NCI-H2171 treated with DMSO at 0.1 percent for 48 hours (cell line): ENCODE measurements around the gene TMEM178B.
A peak's percentile ranks its signal among the peaks of the same experiment; 100 is the strongest.

ENCODE experiments used
- DNase-seq: peaks from one replicate; lab custom pipeline; 2025; lab: John Stamatoyannopoulos, UW

Gene TMEM178B

DNA sequence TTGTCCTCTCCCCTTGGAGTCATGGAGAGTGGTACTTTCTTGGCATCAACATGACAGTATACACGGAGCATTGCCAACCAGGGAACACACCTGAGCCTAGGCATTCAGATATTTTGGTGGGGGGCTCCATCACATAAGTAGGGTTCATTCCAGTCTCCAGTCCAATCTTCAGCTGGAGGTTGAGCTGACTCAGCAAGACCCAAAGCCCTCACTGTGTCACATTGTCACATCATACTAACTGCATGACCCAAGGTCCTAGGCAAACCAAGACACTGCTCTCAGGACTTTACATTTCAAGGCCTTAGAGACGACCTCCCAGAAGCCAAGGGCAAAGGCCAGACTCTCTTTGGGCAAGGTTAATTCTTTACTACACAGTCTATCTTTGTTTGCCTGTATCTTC lies 190.1 kb downstream of the TMEM178B start:
- no peak for DNase-seq

DNA sequence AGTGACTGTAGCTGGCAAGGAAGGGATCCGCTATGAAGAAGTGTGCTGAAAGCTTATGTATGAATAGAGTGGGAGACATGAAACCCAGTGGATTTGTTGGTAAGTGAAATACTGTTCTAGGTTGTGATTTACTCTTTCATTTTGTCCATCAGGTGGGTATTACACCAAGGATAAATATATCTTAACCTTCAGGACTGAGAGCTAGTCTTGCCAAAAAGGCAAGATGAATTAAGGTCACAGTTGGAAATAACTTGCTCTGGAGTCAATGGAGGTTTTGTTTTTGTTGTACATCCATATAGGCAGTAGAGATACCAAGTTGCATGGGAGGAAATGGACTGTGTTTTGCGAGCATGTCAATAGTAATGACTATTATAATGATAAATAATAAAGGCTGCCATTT lies 190.6 kb downstream of the TMEM178B start:
- DNase-seq, result no peak

DNA sequence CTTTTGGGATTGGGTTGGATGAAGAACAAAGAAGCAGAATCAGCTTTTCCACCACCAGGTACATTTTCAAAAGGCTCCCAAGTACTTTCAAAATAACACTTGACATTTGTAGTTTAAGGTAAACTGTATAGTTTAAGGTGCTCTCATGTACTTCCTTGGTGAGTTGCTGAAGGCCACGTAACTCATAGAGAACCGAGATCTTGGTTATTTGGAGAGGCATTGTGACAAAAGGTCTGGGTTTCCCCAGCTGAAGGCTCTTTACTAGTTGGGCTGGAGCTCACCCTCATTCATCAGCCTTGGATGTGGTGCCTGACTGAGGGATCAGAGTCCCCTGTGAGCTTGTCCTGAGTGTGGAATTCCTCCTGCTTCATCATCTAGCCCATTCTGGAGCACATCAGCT lies 191.8 kb downstream of the TMEM178B start:
- DNase-seq, result no peak

DNA sequence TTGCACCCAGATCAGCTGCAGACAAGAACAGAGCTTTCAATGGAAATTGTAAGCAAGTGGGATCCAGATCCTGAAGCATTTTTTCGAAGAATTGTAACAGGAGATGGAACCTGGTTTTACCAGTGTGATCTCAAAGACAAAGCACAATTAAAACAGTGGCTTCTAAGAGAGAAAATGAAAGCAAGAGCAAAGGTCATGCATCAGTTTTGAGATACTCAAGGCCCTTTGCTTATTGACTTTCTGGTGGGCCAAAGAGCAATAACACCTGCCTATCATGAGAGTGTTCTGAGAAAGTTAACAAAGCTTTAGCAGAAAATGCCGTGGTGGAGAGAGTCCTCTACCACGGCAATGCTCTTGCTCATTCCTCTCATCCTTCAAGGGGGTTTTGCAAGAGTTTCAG lies 194.8 kb downstream of the TMEM178B start:
- DNase-seq, result no peak

DNA sequence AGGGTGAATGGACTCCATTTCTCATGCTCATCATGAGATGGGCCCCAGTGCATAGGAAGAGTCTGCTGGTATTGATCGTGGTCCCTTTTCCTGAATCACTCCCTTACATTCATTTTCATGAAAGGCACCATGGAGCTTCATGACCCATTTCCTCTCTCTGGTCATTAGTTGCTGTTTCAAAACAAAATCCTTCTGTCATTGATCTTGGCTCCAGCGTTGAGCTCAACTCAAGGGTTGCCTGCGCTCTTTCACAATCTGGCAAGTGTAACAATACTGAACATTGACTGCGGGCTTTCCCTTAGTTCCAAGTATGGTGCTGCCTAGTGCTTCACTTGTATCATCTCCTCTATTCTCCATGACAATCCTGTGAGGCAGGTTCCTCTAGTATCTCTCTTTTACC lies 197.6 kb downstream of the TMEM178B start:
- DNase-seq, result no peak

DNA sequence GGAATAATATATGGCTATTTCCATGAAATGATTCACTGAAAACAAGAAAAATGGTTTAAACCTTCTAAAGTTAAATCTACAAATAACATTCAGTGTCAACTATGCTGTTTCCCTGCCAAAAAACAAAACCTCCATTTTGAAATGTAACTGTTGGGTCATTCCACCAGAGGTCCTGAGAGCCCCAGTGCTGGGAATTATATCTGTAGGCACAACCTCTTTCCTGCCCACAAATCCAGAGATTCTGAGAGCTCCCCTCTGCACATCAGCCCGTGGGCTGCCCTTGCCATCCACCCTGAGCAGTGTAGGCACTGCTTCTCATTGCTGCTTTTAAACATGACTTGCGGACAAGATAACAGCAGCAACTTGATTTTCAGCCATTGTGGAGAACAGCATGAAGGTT lies 198.6 kb downstream of the TMEM178B start:
- DNase-seq, result no peak

DNA sequence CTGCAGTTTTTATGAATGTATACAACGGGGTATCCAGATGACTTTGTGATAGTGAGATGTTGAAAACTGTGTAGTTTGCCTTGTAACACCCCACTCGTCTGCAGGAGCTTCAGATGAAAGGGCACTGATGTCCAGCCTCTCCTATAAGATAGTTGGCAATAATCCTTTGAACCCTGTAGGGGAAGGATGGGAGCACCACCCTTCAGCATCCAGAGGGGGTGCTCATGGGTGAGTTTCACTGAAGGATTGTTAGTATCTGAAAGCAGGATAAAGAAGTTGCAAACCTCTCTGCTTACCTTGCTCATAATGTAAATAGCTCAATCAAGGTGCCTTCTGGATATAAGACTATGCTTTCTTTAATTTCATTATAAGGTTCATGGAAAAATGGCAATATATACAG lies 201.5 kb downstream of the TMEM178B start:
- DNase-seq, result no peak

DNA sequence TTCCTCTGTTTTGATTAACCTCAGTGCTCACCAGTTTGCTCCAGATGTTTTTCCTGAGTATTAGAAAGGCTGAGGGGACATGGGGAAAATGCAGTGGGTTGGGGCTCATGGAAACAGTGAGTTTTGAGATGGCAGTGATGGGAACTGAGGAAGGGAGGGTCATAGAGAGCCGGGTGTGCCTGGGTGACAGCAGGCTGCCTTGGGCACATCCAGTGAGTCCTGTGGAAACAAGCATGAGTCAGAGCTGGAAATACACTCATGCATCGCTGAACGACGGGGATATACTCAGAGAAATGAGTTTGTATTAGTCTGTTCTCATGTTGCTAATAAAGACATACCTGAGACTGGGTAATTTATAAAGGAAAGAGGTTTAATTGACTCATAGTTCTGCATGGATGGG lies 202.2 kb downstream of the TMEM178B start:
- no peak for DNase-seq

DNA sequence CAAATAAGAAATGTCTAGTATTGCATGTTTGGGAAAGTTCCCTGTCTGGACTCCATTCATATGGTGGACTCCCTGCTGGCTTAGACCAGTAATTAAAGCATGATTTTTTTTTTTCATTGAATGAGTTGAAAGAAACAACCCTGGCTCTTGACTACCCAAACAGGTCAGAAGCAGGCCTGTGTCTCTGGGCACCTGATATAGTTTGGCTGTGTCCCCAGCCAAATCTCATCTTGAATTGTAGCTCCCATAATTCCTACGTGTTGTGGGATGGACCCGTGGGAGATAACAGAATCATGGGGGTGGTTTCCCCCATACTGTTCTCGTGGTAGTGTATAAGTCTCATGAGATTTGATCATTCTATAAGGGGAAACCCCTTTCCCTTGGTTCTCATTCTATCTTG lies 206.2 kb downstream of the TMEM178B start:
- no peak for DNase-seq

DNA sequence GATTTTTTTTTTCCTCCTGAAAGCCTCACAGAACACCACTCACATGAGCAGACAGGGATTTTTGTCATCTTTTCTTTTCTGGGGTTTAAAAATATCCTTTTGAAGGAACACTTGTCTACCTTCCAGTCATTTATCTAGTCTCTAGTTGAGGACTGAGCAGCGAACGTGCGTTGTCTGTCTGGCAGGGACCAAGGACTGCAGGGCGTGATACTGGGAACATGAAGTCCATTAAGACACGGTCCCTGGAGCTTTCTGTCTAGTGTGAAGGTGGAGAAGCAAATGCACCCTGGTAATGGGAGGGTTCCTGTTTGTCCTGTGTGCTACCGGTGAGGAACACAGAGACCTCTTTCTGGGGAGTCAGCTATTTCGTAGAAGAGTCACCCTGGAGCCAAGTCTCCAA lies 207.4 kb downstream of the TMEM178B start:
- DNase-seq, result no peak

DNA sequence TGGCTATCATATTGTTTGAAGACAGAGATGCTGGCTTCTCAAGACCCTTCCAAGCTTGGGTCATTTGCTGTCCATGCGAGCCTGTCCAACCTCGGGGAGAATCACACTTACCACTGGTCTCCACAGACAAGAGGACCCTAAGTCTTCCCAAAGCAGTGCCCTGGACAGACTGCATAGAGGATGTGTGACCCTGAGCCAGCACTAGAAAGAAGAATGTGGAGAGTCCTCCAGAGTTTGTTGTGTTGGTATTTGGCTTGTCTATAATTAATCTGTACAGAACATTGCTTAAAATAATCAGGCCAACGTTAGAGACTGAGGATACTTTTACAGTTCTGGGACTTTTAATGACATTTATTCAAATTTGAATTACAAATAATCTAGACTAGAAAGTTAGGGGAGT lies 212.7 kb downstream of the TMEM178B start:
- no peak for DNase-seq

DNA sequence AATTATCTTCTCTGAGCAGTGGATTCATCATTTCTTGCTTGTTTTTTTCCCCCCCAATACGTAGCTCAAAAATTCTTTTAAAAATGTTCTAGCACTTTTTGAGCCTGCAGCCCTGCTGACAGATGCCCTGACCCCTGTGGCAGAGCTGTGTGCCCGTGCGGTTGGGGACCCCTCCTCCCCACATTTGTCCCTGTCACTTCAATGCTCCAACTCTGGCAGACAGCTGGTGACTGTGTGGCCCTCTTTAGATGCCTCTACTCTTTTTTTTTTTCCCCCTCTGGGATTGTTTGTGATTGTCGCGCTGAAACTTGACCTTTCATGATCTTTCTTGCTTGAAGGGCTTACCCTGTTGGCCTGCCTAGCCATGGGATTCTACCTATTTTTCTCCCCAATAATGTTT lies 214.1 kb downstream of the TMEM178B start:
- DNase-seq, result peak; percentile 65

DNA sequence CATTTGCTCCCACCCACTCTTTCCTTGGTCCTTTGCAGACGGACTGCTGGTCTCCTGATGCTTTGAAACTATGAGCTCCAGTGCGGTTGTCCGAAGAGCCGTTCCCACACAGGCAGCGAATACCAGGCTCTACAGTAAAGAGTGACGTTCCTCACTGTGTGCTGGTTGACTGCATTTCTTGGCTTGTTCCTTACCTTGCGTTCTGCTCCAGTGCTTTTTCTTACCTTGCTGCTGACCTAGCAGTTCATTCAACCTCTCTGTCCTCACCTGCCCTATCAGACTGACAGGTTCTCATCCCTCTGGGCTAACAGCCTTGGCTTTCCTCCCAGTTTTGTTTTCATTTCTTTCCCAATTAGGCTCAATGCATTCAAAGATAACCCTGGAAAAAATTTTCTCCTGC lies 214.8 kb downstream of the TMEM178B start:
- peak; percentile 72 for DNase-seq

DNA sequence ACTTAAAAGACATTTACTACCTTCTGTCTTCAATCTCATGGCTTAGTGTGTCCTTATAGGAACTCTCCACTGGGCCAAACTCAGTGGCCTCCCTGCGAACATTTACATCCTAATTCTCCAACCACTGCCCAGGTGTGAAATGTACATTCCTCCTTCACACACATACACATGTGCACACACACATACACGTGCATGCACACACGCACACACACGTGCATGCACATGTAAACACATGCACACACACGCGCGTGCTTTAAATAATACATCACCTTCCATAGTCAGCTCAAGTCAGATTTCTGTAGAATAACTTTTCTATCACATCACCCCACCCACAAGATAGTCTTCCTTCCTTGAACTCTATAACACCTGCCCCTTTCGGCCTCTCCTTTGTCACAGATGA lies 216.5 kb downstream of the TMEM178B start:
- DNase-seq, result no peak

DNA sequence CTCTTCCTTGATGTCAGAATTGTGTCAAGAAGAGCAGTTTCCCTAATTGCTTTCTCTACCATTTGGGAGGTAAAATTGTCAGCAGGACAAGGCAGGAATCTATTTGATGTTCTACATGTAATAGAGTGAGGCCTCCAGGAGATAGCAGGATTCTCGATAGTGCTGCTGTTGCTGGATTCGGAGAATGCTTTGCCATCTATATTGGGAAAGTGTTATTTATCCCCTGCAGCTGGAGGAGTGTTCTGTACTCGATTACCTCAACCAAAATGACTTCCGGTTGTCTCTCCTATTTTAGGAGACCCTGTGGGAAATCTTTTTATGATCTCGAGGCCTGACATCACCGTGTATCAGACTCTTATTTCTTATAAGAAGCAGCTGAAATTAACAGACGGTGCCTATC lies 217.1 kb downstream of the TMEM178B start:
- DNase-seq, result no peak

DNA sequence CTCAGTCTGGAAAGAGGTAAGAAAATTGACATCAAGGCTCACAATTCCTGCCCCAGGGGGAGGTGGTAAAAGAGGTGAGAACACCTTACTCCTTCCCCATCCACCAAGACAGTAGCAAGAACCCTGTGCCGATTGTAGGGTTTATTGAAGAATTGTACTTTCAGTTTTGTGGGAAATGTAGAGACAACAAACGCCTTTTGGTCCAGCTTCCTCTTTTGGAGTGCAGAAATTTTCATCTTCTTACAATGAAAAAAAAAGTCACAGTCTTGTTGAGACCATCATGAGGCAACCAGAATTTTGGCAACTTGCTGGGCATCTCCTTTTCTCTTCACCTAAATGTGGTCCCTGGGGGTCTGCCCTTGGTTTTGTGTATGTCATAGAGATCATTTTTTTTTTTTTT lies 217.7 kb downstream of the TMEM178B start:
- DNase-seq, result no peak

DNA sequence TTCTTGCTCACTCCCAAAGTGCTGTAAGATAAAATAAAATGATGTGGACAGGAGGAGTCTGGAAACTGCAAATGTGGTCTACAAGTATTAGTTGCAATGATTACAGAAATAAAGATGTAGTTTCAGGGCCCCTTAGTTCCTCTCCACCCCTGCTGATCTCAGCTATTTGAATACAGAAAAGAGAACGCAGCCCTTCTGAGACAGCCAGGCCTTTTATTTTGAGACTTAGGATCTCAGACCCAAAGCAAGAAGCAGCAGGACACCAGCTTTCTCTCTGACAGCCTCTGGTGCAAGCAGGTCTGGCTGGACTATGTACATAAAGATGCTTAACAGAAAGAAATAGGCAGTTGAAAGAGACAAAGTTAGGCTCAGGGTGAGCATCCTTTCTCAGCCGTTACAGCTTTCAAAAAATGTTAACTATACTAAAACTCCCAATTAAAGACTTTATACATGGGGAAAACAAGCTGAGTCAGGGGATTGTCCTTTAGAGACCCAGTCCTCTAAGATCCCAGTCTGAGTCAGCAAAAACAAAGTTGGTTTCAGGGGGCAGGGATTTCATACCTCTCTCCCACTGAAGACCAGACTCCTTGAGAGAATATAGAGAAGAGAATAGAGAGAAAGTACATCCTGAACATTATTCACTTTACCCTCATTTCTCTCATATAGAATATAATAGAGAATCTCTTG lies 220.4 kb downstream of the TMEM178B start:
- no peak for DNase-seq

DNA sequence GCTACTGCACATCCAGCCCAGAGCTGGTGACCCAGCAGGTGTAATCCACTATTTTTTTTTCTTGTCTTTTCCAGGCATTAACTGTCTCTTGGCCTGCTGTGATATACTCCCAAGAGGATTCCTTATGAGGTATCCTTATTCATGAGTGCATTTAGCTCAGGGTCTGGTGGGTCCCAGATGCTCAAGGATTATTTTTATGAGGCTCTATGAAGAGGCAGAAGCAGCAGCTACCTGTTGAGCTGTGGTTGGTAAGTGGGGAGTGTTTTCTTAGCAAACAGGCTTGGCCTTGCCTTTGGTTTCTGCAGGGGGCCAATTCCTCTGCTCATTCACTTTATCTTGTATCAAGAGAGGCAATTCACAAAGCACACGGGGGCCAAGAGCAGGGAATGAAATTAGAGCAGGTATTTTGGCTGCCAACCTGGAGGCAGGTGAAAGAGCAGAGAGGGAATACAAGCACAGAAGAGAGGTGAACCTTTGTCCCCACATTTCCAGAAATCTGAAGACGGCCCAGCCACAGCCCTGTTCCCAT lies 221.6 kb downstream of the TMEM178B start:
- peak; percentile 87 for DNase-seq

DNA sequence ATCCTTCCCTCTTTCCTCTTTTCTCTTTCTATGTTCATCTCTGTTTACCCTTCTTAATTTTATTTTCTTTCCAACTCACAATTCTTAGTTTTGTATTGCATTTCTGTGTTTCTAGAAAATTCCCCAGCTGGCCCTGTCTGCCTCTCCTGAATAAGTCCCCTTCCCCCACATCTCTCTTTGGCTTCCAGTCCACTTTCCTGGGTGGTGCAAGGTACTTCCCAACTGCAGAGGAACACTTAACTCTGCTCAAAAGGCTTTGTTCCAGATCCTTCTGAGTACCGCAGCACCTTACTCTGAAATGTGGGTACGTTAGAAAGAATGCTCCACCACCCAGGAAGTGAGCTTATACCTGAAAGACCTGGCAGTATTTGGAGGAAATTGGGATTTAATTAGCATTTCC lies 227.0 kb downstream of the TMEM178B start:
- no peak for DNase-seq

DNA sequence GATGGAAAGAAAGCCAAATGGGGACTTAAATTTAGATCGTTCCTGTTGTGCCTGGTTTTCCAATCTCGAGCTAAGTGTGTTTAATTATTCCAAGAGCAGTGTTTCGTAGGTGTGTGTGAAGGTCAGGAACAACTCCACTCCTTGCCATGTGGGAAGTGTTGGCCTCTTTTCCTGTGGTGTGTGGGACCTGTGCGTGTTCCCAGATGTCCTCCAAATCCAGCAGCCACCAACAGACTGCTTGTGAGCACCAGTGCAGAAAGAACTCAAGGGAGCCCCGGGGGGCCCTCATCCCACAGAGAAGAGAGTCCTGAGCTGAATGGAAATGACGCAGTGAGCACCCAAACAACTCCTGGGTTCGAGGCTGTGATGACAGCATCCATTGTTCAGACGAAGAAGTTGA lies 227.7 kb downstream of the TMEM178B start:
- peak; percentile 14 for DNase-seq

DNA sequence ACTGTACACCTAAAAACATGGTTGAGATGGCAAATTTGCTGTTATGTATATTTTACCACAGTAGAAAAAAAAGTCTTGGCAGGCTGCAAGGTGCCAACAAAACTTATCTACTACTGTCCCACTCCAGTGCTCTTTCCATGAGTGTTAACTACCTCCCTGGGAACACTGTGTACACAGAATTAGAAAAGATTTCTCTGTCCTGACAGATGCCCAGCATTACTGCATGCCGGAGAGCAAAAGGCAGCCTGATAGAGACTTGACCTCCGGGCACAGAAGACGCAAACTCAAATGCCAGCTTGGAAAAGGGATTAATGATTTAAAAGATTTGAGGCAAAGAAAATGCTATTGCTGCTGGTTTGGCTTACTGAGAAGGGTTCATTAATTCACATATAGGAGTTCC lies 228.8 kb downstream of the TMEM178B start:
- DNase-seq, result no peak

DNA sequence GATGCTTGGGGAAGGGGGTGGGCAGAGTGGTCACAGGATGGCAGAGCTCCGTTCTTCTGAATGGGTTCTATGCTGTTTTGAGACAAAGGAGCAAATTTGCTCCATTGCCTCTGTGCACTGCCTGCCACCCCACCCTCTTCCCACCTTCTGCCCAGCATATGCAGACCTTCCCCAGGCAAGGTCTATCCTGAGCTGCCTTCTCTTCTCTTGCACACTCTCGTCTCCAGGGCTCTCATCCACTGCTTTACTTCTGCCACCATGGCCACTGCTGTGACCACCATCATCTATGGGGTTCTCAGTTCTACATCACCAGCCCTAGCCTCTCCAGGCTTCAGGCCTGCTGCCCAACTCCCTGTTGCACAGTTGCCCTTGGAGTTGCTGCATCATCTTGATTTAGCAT lies 230.4 kb downstream of the TMEM178B start:
- no peak for DNase-seq

DNA sequence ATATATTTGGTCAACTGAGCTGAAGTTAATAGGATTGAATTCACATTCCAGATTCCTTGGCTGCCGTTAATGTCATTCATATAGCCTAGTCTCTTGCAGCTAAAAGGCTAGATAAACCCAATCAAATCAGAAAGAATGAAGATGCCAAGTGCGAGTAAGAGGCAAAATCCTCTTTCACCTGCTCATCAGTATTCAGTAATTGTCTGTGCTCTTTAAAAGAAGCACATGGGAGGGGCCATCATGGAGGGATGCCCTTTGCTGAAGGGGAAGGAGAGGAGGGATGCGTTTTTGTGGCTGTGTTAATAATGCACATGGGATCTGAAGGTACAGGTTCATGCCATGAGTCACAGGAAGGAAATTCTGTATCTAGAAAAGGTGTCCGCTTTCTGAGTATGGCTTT lies 232.2 kb downstream of the TMEM178B start:
- no peak for DNase-seq

DNA sequence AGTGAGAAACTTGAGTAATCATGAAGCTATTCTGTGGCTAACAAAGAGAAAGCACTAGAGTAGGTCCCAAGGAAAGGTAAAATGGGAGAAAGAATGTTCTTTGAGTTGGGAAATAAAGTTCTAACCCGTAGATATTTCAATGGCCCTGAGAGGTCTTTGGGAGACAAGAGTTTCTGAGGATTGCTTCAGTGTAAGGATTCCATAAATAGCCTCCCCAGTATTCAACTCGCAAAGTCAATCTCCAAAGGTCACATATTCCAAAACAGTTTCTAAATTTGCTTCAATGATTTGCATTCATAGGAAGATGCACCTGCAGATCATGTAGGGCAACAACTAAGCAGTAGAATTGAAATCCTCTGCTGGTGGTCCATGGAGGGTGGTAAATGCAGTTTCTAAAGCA lies 238.5 kb downstream of the TMEM178B start:
- DNase-seq, result no peak
